ENCODE results near the gene CDC14A.
"Not testable (repeated sequence)": the region's sequence is repeated elsewhere in the genome, so short reads cannot be mapped to it uniquely, and the experiment has no call there.

Gene CDC14A

GRCh38 chr1:100335436-100335835 is 16.9 kb upstream of the CDC14A start:
- no peak for FAIRE-seq

- not testable (repeated sequence) for FAIRE-seq
Measured at GRCh38 chr1:100337878-100338277, 14.4 kb upstream of the CDC14A start.

GRCh38 chr1:100339735-100340134 is 12.6 kb upstream of the CDC14A start:
- FAIRE-seq, result not testable (repeated sequence)

- no peak for FAIRE-seq
Measured at GRCh38 chr1:100340494-100340893, 11.8 kb upstream of the CDC14A start.

- no peak for FAIRE-seq
Measured at GRCh38 chr1:100342348-100342747, 10.0 kb upstream of the CDC14A start.

GRCh38 chr1:100343897-100344296 is 8.4 kb upstream of the CDC14A start:
- FAIRE-seq, result no peak

- FAIRE-seq, result no peak
Measured at GRCh38 chr1:100344774-100345173, 7.5 kb upstream of the CDC14A start.

GRCh38 chr1:100346387-100346786 is 5.9 kb upstream of the CDC14A start:
- FAIRE-seq, result no peak

GRCh38 chr1:100347009-100347966 is 5.0 kb upstream of the CDC14A start:
- FAIRE-seq, result peak; percentile 23

GRCh38 chr1:100348549-100349144 is 3.7 kb upstream of the CDC14A start:
- FAIRE-seq, result no peak

- FAIRE-seq, result no peak
Measured at GRCh38 chr1:100349246-100349645, 3.1 kb upstream of the CDC14A start.

GRCh38 chr1:100350787-100351094 is 1.6 kb upstream of the CDC14A start:
- no peak for FAIRE-seq

- FAIRE-seq, result peak; percentile 96
Measured at GRCh38 chr1:100351095-100351887, 1.0 kb upstream of the CDC14A start.

- FAIRE-seq, result no peak
Measured at GRCh38 chr1:100353071-100353801, 930 bp downstream of the CDC14A start.

GRCh38 chr1:100353988-100354387 is 1.7 kb downstream of the CDC14A start:
- no peak for FAIRE-seq

- FAIRE-seq, result peak; percentile 17
Measured at GRCh38 chr1:100354971-100355394, 2.7 kb downstream of the CDC14A start.

GRCh38 chr1:100358210-100358609 is 5.9 kb downstream of the CDC14A start:
- FAIRE-seq, result no peak

- FAIRE-seq, result no peak
Measured at GRCh38 chr1:100359139-100359538, 6.8 kb downstream of the CDC14A start.

- FAIRE-seq, result peak; percentile 89
Measured at GRCh38 chr1:100360790-100361510, 8.6 kb downstream of the CDC14A start.

GRCh38 chr1:100361511-100362089 is 9.3 kb downstream of the CDC14A start:
- no peak for FAIRE-seq

- FAIRE-seq, result peak; percentile 98
Measured at GRCh38 chr1:100362821-100363466, 10.6 kb downstream of the CDC14A start.
